ENCODE measurements around the gene KNG1.

DNA sequence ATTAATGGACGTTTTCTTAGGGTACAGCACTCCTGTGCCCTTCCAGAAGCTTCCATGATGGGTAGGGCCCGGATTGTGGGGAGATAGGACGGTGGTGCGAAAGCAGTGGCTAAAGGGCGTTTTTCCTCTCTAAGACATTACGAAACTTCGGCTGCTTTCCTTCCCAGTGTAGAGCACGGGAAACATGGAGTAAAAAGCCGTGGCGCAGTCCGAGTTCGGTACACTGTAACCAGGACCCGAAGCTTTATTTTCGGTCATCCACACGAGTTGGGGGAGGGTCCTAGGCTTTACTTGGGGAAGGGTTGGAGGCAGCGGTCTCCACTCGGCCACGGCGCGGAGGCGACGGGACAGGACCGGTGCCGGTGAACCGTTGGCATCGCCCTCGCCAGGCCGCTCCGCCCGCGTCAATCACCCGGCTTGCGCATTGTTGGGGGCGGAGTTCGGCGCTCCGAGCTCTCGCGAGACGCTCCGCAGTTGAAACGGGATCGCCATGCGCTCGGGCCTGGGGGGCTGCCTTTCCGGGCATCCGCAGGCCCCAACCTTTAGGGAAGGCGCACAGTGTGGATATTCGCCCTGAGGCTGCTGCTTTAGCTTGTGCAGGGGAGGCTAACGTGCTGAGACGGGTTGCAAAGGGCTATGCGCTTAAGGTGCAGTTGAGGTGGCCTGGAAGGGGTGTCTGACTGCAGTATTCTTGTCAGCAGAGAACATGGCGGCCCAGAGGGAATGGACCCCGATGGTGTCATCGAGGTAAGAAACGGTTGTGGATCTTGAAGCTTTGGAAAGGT is 66.8 kb downstream of the KNG1 start:
- TF ChIP-seq, protein P1, sequence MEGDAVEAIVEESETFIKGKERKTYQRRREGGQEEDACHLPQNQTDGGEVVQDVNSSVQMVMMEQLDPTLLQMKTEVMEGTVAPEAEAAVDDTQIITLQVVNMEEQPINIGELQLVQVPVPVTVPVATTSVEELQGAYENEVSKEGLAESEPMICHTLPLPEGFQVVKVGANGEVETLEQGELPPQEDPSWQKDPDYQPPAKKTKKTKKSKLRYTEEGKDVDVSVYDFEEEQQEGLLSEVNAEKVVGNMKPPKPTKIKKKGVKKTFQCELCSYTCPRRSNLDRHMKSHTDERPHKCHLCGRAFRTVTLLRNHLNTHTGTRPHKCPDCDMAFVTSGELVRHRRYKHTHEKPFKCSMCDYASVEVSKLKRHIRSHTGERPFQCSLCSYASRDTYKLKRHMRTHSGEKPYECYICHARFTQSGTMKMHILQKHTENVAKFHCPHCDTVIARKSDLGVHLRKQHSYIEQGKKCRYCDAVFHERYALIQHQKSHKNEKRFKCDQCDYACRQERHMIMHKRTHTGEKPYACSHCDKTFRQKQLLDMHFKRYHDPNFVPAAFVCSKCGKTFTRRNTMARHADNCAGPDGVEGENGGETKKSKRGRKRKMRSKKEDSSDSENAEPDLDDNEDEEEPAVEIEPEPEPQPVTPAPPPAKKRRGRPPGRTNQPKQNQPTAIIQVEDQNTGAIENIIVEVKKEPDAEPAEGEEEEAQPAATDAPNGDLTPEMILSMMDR (IDR thresholded peaks at IDR 0.05), result no peak
- TF ChIP-seq POLR2A (IDR thresholded peaks at IDR 0.05), result no peak
